ENCODE results near the gene RIMS1. TPM values are rescaled to one million over a fixed set of nuclear protein-coding genes. Genes with fewer than 3 reads are reported as not detected.

The RIMS1 gene
- total RNA-seq, 1 donor from 2014 or later, result 12.3 TPM

GRCh38 chr6:72035966-72036365 is 149.6 kb downstream of the RIMS1 start:
- no peak for TF ChIP-seq CTCF (IDR thresholded peaks at IDR 0.05; ENCODE audit: partially characterized antibody, unreplicated experiment)
- no peak overlapping the region for H3K27ac Mint-ChIP-seq (ENCODE audit: unreplicated experiment)
- H3K9me3 Mint-ChIP-seq (ENCODE audit: unreplicated experiment), result no peaks in the 10 kb centered on the region
- no peaks in the 10 kb centered on the region for H3K27me3 Mint-ChIP-seq (ENCODE audit: unreplicated experiment)
- H3K4me3 Mint-ChIP-seq (ENCODE audit: unreplicated experiment), result no peak overlapping the region
- no peak for DNase-seq
- H3K4me1 Mint-ChIP-seq (ENCODE audit: low read depth, unreplicated experiment), result peaks cover 23% of the 10 kb centered on the region
- H3K36me3 Mint-ChIP-seq (ENCODE audit: unreplicated experiment), result no peaks in the 10 kb centered on the region

DNA sequence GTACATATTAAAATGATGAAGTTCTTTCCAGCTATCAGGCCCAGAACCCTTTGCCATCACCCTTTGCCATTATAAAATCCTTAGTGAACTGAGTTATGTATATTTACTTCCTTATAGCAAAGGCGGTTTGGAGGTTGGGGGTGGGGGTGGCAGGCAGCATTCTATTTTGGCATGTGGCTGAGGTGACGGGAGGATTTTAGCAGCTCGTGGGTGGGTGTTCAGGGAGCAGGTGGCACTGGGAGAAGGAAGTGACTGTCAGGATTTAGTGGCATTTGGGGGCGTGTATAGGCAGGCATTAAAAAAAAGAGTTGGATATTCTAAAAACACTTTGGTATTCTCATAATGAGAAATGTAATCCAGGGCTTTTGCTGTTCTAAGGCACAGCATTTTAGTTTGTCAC is 150.7 kb downstream of the RIMS1 start:
- peak overlapping the region; percentile 38 for H3K4me3 Mint-ChIP-seq (ENCODE audit: unreplicated experiment)
- H3K4me1 Mint-ChIP-seq (ENCODE audit: low read depth, unreplicated experiment), result peaks cover 28% of the 10 kb centered on the region
- peak overlapping the region; percentile 15 for H3K27ac Mint-ChIP-seq (ENCODE audit: unreplicated experiment)
- H3K27me3 Mint-ChIP-seq (ENCODE audit: unreplicated experiment), result no peaks in the 10 kb centered on the region
- no peak for DNase-seq
- no peak for TF ChIP-seq CTCF (IDR thresholded peaks at IDR 0.05; ENCODE audit: partially characterized antibody, unreplicated experiment)
- H3K9me3 Mint-ChIP-seq (ENCODE audit: unreplicated experiment), result no peaks in the 10 kb centered on the region
- H3K36me3 Mint-ChIP-seq (ENCODE audit: unreplicated experiment), result no peaks in the 10 kb centered on the region

DNA sequence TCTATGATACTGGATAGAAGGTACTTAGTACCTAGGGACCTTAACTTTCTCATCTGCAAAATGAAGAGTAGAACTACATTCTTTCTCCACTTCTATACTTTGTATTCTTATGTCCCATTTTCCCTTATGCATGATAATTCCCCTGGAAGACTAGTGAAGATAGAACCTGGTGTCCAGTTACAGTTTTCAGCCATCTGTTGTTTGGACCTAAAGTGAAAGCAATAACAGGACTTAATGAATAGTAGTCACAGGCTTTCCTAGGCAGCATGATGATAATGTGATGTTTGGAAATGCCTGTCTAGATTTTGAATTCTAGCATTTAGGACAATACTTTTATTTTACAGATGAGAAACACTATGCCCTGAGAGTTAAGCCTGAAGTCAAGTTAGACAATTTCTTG is 153.8 kb downstream of the RIMS1 start:
- Mint-ChIP-seq H3K4me3 (ENCODE audit: unreplicated experiment) (no peak overlapping the region), H3K27ac (ENCODE audit: unreplicated experiment) (no peak overlapping the region), H3K27me3 (ENCODE audit: unreplicated experiment) (no peaks in the 10 kb centered on the region), H3K9me3 (ENCODE audit: unreplicated experiment) (no peaks in the 10 kb centered on the region), H3K4me1 (ENCODE audit: low read depth, unreplicated experiment) (peaks cover 28% of the 10 kb centered on the region), H3K36me3 (ENCODE audit: unreplicated experiment) (no peaks in the 10 kb centered on the region)
- no peak for TF ChIP-seq CTCF (IDR thresholded peaks at IDR 0.05; ENCODE audit: partially characterized antibody, unreplicated experiment)
- DNase-seq, result no peak

DNA sequence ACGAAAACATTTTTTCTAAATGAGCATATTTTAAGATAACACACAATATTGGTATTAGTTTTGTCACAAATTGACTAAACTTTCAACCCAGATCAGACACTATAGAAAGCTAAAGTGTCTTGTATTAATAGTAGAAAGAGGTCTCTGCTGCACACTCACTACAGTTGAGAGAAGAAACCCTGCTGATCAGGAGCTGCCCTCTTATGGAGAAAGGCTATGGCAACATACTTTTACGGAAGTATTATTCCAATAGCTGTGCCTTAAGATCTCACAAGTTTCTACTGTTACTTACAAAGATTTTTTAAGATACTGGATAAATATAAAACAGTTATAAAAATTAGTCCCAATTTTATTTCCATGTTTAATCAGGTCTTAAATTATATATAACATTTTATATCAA is 155.7 kb downstream of the RIMS1 start:
- Mint-ChIP-seq H3K9me3 (ENCODE audit: unreplicated experiment) (no peaks in the 10 kb centered on the region), H3K27ac (ENCODE audit: unreplicated experiment) (no peak overlapping the region), H3K4me1 (ENCODE audit: low read depth, unreplicated experiment) (peaks cover 18% of the 10 kb centered on the region), H3K4me3 (ENCODE audit: unreplicated experiment) (no peak overlapping the region), H3K36me3 (ENCODE audit: unreplicated experiment) (no peaks in the 10 kb centered on the region), H3K27me3 (ENCODE audit: unreplicated experiment) (no peaks in the 10 kb centered on the region)
- TF ChIP-seq CTCF (IDR thresholded peaks at IDR 0.05; ENCODE audit: partially characterized antibody, unreplicated experiment), result no peak
- no peak for DNase-seq

GRCh38 chr6:72048080-72048479 is 161.7 kb downstream of the RIMS1 start:
- Mint-ChIP-seq H3K36me3 (ENCODE audit: unreplicated experiment) (no peaks in the 10 kb centered on the region), H3K4me1 (ENCODE audit: low read depth, unreplicated experiment) (no peaks in the 10 kb centered on the region), H3K27me3 (ENCODE audit: unreplicated experiment) (no peaks in the 10 kb centered on the region), H3K4me3 (ENCODE audit: unreplicated experiment) (no peak overlapping the region), H3K9me3 (ENCODE audit: unreplicated experiment) (no peaks in the 10 kb centered on the region), H3K27ac (ENCODE audit: unreplicated experiment) (no peak overlapping the region)
- DNase-seq, result no peak
- TF ChIP-seq CTCF (IDR thresholded peaks at IDR 0.05; ENCODE audit: partially characterized antibody, unreplicated experiment), result no peak
